ENCODE data around the gene DDX10.

DNA sequence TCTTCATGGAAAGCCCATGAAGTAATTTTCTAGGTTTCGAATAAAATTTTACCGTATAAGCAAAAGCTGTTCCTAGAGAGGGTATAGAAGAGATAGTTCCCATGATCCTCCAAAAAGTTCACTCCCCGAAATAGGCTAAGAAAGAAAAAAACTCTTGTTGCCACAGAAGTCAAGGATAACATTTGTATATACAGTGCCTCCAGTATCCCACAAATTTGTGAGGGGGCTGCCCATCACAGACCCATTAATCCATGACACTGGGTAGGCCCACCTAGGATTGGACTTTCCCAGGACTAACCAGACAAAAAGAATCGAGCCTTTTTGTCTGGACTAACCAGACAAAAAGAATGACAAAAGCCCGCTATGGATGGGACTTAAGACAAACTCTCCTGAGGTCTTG lies 233.0 kb downstream of the DDX10 start:
- no peak for TF ChIP-seq CTCF (IDR thresholded peaks at IDR 0.05; ENCODE audit: low read depth, low read length, missing input control)
- TF ChIP-seq REST (IDR thresholded peaks at IDR 0.05), result no peak
